OCI-LY1 (cell line): Measurements from ENCODE around the gene MXD1.

Experiments
- CTCF ChIP-seq: fragments of 200-600 bp; sonication (generic), shearing (Covaris generic); IDR thresholded peaks from 2 replicates; pipeline ENCODE4 v1.5.1; 2017; ENCODE audit warnings: mild to moderate bottlenecking, antibody characterized with exemption, low read length, moderate library complexity, mixed read lengths
- EZH2 ChIP-seq: fragments of 200-600 bp; sonication (generic), shearing (Covaris generic); IDR thresholded peaks from 2 replicates; pipeline ENCODE4 v1.8.0; 2017; ENCODE audit warnings: borderline replicate concordance, mixed run types, mild to moderate bottlenecking, antibody characterized with exemption, low read length, moderate library complexity, mixed read lengths

- TF ChIP-seq CTCF (no peak), EZH2 (no peak)
These were observed 19.1 kb downstream of the MXD1 start for GRCh38 chr2:69933839-69934613.
